Lung (tissue), 12 donors: ENCODE results near the gene CDH13. TPM values are rescaled to one million over a fixed set of nuclear protein-coding genes. Genes with fewer than 3 reads are reported as not detected.

ENCODE experiments used
- ATAC-seq: fragments of 200-7000 bp; cut with Tn5 transposase; one replicate; pipeline ENCODE4 v1.9.1; 2020; ENCODE audit warnings: moderate number of reproducible peaks; ENCODE audit not compliant: insufficient read depth, low FRiP score
- DNase-seq, 3 donors: peaks; one replicate each; pipeline ENCODE4 v3.0.0-alpha.2; 2013 to 2017
- H3K27ac ChIP-seq, 2 donors: one replicate each; pipeline ENCODE4 v1.5.1; 2013; ENCODE audit warnings: mild to moderate bottlenecking in 2 of 2, moderate library complexity in 2 of 2, control low read depth in 1 of 2, inconsistent platforms in 1 of 2, low read depth in 1 of 2, low read length in 1 of 2
- H3K27me3 ChIP-seq, 3 donors: one replicate each; pipeline ENCODE4 v1.5.1; 2013; ENCODE audit warnings: low read length in 2 of 3; ENCODE audit not compliant: control insufficient read depth in 3 of 3, insufficient read depth in 3 of 3
- H3K36me3 ChIP-seq, 4 donors: one replicate each; pipeline ENCODE4 v1.5.1; 2013; ENCODE audit warnings: low read length in 4 of 4, mild to moderate bottlenecking in 1 of 4, moderate library complexity in 1 of 4; ENCODE audit not compliant: control insufficient read depth in 4 of 4, insufficient read depth in 4 of 4
- H3K4me1 ChIP-seq, 5 donors: one replicate each; pipeline ENCODE4 v1.5.1; 2013; ENCODE audit warnings: low read length in 5 of 5, mild to moderate bottlenecking in 2 of 5, moderate library complexity in 1 of 5; ENCODE audit not compliant: control insufficient read depth in 5 of 5, insufficient read depth in 5 of 5
- H3K4me3 ChIP-seq: one replicate; pipeline ENCODE4 v1.5.1; 2013; ENCODE audit warnings: mild to moderate bottlenecking, control low read depth, moderate library complexity
- H3K9ac ChIP-seq, 2 donors: one replicate each; pipeline ENCODE4 v1.5.1; 2013; ENCODE audit warnings: low read length in 2 of 2, control low read depth in 1 of 2; ENCODE audit not compliant: insufficient read depth in 1 of 2
- H3K9me3 ChIP-seq, 4 donors: one replicate each; pipeline ENCODE4 v1.5.1; 2013; ENCODE audit warnings: low read length in 3 of 4, mild to moderate bottlenecking in 1 of 4, moderate library complexity in 1 of 4; ENCODE audit not compliant: control insufficient read depth in 4 of 4, insufficient read depth in 3 of 4
- WGBS, 2 donors: extraction: QIAGEN DNeasy Blood & Tissue Kit; methylation state at CpG; one replicate each; pipeline ENCODE4 v1.1.7; 2013; 5-methylcytosine and 5-hydroxymethylcytosine counted together
- polyA plus RNA-seq, 2 donors: library from polyadenylated mRNA; stranded (reverse); fragments of 200-250 nt; gene quantifications; one replicate each; pipeline ENCODE4 v1.2.1, GENCODE V29; 2013
- total RNA-seq, 2 donors: library from RNA; depleted of rRNA in 1 of 2; stranded (reverse); fragments of >200 nt in 1 of 2; gene quantifications; one replicate each; pipeline ENCODE4 v1.2.1, GENCODE V29; 2014 to 2021
- TF ChIP-seq, protein P1 (sequence below): IDR thresholded peaks from 2 replicates; pipeline ENCODE4 v1.5.1; 2012; ENCODE audit warnings: mild to moderate bottlenecking; ENCODE audit errors: control extremely low read depth, extremely low read depth
- donor health status: control.
- donor health status: control.
- donor health status: Bipolar disorder and iron deficiency.
- donor health status: healthy.
- donor health status: DM: yes; HTN: yes; CAD: no.

CDH13 gene
- total and polyA plus RNA-seq, 4 donors: 2.1 to 12.3 (median 7.3) TPM

GRCh38 chr16:83271970-83272575, 645.3 kb downstream of the CDH13 start:
- Histone ChIP-seq H3K27me3 (peaks cover 0 to 2% (median 0%) of the 10 kb centered on the region in 3 donors), H3K36me3 (no peaks in the 10 kb centered on the region), H3K4me1 (no peaks in the 10 kb centered on the region), H3K27ac (no peak overlapping the region), H3K9ac (no peak overlapping the region), H3K9me3 (peaks cover 0 to 2% (median 0%) of the 10 kb centered on the region in 4 donors), H3K4me3 (no peak overlapping the region)
- no peak for DNase-seq
- ATAC-seq: no peak
- WGBS, 2 donors: 66 to 82% methylated on average over 5 of the region's 5 CpGs
- TF ChIP-seq, protein P1, sequence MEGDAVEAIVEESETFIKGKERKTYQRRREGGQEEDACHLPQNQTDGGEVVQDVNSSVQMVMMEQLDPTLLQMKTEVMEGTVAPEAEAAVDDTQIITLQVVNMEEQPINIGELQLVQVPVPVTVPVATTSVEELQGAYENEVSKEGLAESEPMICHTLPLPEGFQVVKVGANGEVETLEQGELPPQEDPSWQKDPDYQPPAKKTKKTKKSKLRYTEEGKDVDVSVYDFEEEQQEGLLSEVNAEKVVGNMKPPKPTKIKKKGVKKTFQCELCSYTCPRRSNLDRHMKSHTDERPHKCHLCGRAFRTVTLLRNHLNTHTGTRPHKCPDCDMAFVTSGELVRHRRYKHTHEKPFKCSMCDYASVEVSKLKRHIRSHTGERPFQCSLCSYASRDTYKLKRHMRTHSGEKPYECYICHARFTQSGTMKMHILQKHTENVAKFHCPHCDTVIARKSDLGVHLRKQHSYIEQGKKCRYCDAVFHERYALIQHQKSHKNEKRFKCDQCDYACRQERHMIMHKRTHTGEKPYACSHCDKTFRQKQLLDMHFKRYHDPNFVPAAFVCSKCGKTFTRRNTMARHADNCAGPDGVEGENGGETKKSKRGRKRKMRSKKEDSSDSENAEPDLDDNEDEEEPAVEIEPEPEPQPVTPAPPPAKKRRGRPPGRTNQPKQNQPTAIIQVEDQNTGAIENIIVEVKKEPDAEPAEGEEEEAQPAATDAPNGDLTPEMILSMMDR: no peak

DNA sequence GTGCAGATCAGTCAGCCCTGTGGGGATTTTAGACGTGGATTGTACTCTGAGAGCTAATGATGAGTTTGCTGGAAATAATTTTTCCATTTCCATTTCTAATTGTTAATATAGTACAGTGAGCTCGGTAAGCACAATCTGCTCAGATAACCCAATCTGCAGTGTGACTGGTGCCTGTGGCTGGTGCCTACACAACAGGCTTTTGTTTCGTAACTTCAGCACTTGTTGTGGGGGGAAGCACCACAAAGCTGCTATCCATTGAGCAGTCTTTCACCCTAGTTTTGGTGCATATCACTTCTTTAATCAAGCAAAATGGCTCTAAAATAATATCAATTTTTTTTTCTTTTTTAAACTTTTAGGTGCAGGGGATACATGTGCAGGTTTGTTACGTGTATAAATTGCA, 646.1 kb downstream of the CDH13 start:
- TF ChIP-seq, protein P1: no peak
- H3K4me3 ChIP-seq: no peak overlapping the region
- ATAC-seq: no peak
- H3K27me3 ChIP-seq: peaks cover 0 to 2% (median 0%) of the 10 kb centered on the region in 3 donors
- H3K4me1 ChIP-seq: no peaks in the 10 kb centered on the region
- peaks cover 0 to 2% (median 0%) of the 10 kb centered on the region in 4 donors for H3K9me3 ChIP-seq
- H3K9ac ChIP-seq: no peak overlapping the region
- WGBS, 2 donors: 82 to 84% methylated on average over 4 of the region's 4 CpGs
- H3K27ac ChIP-seq: no peak overlapping the region
- no peak for DNase-seq
- H3K36me3 ChIP-seq: no peaks in the 10 kb centered on the region

DNA sequence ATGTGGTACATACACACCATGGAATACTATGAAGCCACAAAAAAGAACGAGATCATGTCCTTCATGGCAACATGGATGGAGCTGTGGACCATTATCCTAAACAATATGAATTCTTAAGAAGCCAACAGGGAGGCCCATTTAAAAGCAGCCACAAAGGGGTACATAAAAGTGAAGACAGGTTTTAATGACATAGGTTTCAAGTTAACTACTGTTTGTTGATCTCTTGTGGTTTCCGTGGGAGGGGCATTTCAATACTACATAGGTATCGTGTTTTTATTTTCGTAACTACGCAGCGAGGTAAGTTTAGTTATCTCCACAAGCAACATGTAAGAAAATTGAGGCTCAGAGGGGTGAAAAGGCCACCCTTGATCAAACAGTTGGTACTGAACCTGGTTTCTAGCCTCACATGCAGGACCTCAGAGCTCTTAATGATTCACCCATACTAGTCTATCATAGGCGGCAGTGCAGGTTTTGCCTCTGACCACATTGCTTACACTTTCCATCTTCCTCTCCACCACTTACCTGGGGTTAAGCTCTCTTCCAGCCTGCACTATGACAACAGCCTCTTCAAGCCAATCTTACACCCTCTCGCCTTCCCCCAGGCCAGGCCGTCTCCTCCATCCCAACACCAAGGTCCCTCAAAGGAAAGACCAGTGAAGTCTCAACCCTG, 646.9 kb downstream of the CDH13 start:
- ATAC-seq (no peak), DNase-seq (no peak)
- WGBS, 2 donors: 94 to 95% methylated on average over 9 of the region's 9 CpGs
- TF ChIP-seq, protein P1: no peak
- Histone ChIP-seq H3K4me3 (no peak overlapping the region), H3K9me3 (peaks cover 0 to 2% (median 0%) of the 10 kb centered on the region in 4 donors), H3K27me3 (peaks cover 0 to 2% (median 0%) of the 10 kb centered on the region in 3 donors), H3K36me3 (no peaks in the 10 kb centered on the region), H3K27ac (no peak overlapping the region), H3K4me1 (peaks cover 0 to 6% (median 0%) of the 10 kb centered on the region in 5 donors), H3K9ac (no peak overlapping the region)
